ENCODE results near the gene TRAF1.
A peak's percentile ranks its signal among the peaks of the same experiment; 100 is the strongest.

Gene TRAF1

DNA sequence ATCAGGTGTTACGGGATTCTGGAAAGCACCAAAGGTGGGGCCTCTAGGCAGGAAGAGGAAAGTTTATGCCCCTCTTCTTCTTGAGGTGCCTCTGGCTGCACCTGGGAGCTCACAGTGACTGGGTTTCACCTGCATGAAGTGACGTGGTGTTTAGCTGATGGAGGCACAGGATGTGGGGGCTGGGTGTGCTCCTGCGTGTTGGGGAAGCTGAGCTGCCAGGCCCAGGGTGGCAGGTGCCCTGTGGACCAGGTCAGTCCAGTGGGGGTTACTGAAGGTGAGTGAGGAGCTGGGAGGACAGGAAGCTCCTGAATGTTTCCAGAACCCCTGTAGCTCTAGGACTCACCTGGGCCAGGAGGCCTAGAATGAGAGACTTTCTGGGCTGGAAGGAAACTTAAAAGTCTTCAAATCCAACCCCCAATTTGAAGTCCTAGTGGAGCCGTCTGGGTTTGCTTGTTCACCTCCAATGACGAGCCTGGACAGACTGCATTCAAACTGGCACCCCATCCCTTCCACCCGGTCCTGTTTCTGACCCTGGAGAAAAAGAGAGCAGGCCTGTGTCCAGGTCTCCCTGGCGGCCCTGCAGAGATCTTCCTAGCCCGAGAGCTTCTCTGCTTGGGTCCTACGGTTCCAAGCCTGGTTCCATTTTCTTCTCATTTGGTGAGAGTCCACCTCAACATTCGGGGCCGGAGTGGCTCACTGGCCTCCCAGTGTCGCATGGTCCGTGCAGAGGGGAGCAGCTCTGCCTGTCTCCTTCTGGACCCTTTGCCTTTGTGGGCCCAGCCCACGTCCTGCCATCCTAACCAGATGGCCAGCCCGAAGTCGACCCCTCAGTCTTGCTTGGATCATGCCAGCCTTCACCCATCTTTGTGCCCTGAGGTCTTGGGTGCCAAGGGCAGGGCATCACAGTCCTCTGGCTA lies 22.3 kb downstream of the TRAF1 start:
- DNase-seq, result peak; percentile 56

DNA sequence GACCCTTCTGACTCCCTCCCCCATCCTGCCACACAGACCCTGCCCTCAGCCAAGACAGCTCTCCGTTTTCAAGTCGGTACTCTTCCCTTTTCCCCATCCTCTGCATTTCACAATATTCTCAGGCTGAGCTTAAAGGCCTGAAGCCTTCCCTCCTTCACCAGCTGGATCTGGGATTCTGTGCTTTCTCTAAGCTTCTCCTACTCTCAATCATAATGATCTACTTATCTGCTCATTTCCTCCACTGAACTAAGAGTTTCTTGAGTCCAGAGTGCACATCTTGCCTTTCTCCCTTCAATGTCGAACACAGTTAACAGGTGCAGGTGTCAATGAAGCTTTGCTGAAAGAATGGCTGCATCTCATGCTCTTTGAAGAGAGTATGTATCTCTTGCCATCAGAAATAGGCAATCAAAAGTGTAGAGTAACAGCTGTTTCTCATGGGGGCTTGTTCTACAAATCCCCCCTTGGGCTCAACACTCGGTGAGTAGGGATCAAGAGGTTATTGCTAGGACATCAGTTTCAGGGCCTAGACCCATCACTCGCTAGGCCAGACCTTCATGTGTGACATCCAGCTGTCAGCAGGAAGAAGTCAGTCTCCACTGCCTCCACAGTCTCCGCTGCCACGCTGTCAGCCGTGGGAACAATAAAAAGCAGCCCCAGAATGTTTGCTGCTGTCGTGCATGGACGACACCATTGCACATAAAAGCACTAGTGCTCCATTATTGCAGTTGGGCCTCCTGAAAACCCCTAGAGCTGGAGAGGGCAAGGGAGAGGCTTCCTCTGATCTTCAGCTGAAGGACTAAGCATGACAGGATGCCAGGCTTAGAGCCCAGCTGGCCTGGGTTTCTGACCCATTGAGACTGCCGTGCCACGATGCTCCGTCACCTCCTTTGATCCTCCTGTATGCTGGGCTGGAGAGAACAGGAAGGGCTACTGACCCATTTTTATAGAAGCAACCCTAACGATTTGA lies 23.7 kb downstream of the TRAF1 start:
- no peak for DNase-seq

- DNase-seq, result no peak
These were observed 24.6 kb downstream of the TRAF1 start for GRCh38 chr9:120901755-120902568.

DNA sequence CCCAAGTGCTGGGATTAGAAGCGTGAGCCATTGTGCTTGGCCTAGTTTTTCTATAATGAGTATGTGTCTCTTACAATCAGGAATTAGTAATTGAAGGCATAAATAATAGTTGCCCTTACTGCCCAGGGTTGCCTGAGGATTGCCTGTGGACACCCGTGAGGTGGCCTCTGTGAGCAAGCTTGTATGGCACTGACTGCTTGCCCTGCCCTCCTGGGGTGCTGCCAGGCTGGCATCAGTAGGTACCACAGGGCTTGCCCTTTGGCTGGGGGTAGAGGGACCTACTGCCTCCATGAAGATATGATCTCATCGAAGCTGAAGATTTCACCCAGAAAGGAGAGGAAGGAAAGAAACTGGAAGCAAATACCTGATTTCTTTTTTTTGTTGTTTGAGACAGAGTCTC lies 25.8 kb downstream of the TRAF1 start:
- DNase-seq, result no peak

- DNase-seq, result no peak
These were observed 27.0 kb downstream of the TRAF1 start for GRCh38 chr9:120899490-120900068.

DNA sequence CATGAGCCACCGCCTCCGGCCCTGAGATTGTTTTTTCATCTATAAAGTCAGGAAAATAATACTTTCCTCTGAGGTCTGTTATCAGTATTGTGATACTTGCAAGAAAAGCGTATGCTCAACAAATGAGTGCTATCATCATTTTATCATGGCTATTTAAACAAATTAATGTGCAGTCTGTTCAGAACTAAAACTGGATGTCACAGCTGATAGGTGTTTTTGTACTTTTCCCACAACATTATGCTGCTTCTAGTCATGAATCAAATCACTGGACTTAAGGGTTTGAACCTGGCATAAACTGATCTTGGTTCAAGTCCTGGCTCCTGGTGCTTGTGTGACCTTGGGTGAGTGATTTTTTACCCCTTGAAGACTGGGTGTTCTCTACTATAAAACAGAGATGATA lies 28.2 kb downstream of the TRAF1 start:
- DNase-seq, result no peak

- no peak for DNase-seq
These were observed 30.6 kb downstream of the TRAF1 start for GRCh38 chr9:120895951-120896350.

DNA sequence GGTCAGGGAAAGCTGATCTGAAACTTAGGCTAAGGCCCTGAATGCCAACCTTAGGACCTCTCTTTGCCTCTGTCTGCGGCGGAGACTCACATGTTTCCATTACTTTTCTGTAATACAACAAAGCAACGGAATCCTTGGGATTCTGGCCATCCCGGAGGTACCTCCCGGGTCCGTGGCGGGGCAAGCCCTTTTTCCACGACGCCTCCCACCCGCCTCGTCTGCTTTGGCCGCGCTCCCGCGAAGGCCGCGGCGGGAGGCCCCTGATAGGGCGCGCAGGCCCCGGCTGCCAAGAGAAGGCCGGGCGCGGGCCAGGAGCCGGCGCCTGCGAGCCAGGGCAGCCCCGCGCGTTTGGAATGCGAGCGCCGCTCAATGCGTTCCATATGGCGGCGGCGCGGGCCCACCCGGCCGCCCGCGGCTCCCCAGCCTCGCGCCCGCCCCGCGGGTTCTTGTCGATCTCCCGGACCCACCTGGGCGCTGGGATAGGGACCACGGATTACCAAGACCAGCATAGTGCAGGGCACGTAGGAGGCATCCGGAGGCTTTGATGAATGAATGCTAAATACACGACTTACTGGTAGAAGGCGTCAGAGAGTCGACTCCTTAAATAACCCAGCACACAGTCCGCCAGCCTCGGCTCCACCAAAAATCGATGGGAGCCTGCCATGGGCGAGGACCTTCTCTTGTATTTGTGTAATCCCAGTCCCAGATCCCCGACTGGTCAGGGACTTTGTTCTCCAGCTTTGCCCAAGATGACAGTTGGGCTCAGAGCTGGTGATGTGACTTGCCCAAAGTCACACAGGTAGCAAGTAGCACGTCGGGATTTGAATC lies 32.1 kb downstream of the TRAF1 start:
- DNase-seq, result no peak

- DNase-seq, result no peak
These were observed 32.8 kb downstream of the TRAF1 start for GRCh38 chr9:120893611-120894307.

GRCh38 chr9:120892748-120893610 lies 33.6 kb downstream of the TRAF1 start:
- DNase-seq, result no peak

- DNase-seq, result no peak
These were observed 34.5 kb downstream of the TRAF1 start for GRCh38 chr9:120891884-120892747.

DNA sequence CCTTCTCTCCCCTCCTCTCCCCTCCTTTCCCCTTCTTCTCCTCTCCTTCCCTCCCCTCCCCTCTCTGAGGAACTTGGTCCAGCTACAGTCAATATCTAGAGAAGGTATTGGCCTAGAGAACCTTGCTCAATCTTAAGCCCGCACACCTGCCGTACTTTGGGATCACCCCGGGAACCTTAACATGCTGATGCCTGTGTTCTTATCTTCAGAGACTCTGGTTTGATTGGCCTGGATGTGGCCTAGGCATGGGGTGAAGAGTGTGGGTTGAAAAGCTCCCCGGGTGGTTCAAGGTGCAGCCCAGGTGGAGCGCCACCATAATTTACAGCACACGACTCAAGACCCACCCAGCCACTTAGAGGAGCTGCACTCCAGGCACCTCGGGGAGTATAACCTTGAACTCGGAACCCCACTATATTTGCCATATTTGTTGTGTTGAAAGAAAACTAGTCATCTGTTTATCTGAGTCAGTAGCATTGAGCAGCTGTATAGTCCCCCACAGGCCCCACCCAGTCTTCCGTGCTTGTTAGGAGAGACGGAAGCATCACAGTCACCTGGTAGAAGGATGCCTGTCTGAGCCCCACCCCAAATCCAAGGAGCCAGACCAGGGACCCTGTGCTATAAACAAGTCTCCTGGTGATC lies 35.2 kb downstream of the TRAF1 start:
- DNase-seq, result no peak

DNA sequence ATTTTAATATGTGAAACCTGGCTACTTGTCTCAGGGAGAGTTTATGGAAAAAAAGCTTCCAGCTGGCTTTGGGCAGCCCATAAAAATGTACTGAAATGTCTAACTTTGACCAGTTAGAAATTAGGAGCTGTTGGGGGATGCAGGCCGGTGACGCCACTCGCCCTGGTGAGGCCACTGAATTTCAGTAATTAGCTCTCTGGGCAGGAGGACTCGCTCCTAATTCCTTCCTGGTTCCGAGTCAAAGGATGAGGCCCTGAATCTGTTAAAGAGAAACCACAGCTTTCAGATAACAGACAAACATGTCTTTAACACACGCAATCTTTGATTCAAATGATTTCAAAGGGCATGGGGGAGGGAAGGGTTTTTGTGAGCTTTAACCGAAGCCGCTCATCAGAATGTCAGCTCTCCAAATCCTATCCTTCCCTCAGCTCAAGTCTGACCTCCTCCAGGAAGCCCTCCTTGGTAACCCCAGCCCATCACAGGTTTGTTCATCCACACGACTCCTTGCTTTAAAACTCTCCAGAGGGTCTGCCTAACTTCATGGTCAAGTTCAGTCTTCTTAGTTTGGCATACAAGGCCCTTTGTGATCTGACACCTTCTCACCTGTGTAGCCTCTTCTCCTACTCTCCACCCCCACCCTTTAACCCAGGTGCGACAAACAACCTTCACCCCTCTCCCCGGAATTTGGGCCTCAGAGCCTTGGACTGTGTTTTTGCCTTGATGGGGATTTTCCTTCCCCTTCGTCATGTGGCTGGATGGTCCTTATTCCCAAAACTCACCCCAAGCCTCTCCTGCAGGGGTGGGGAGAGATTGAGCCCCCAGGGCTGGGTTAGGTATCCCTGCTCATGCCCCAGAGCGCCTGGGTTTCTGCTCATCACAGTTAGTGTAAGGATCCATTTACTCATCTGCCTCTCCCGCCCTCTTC lies 36.0 kb downstream of the TRAF1 start:
- DNase-seq, result no peak

DNA sequence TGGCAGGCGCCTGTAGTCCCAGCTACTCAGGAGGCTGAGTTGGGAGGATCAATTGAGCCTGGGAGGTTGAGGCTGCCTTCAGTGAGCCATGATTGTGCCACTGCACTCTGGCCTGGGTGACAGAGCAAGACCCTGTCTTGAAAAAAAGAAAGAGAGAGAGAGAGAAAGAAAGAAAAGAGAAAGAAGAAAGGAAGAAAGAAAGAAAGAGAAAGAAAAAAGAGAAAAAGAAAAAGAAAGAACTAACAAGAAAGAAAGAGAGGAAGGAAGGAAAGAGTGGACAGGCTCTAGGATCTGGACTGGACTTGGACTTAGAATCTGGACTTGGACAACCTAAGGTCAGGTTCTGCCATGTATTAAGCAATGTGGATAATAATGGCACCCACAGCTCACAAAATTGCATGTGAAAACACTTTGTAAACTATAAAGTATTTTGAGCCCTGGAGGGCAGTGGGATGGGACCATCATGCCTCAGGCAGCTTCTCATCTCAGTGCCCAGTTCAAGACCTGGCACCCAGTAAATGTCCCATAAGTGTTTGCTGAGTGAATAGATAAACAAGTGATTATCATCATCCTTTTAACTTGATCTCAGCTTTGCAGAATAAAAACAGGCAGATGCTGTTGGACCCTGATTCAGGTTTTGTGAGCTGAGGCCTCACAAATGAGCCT lies 36.9 kb downstream of the TRAF1 start:
- DNase-seq, result no peak

- DNase-seq, result no peak
These were observed 38.0 kb downstream of the TRAF1 start for GRCh38 chr9:120888626-120889025.

DNA sequence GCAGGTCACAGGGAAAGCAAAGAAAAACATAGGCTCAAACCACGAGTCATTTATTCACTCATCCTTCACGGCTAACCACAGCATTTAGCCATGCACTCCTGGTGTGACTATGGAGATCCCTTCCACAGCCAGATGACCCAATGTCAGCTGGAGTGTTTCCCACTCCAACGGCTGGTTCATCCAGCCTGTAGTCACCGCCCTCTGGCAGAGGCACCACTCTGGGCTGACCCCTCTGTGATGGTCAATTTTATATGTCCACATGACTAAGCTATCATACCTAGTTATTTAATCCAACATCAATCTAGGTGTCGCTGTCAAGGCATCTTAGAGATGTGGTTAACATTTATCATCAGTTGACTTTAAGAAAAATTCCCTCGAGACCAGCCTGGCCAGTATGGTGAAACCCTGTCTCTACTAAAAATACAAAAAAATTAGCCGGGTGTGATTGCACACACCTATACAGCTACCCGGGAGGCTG lies 40.1 kb downstream of the TRAF1 start:
- no peak for DNase-seq

Data from activated CD4-positive, alpha-beta T cell treated with anti-CD3 and anti-CD28 coated beads for 1 hour (primary cell).